Ovary (tissue), 9 donors: Measurements from ENCODE around the gene SUGCT. TPM values are rescaled to one million over a fixed set of nuclear protein-coding genes. Genes with fewer than 3 reads are reported as not detected.

Experiments used
- DNase-seq, 5 donors: peaks; one replicate each; pipeline ENCODE4 v3.0.0-alpha.2; 2019 to 2020
- H3K27ac ChIP-seq, 2 donors: fragments of 200-600 bp; one replicate each; pipeline versions ENCODE4 v1.5.1 to v1.8.0; 2019 to 2022
- H3K27me3 ChIP-seq: fragments of 200-600 bp; one replicate; pipeline ENCODE4 v1.8.0; 2022
- H3K36me3 ChIP-seq: fragments of 200-600 bp; sonication (generic); one replicate; pipeline ENCODE4 v1.5.1; 2019
- H3K4me1 ChIP-seq: one replicate; pipeline ENCODE4 v1.8.1; 2013; ENCODE audit warnings: mild to moderate bottlenecking, moderate library complexity; ENCODE audit not compliant: insufficient read depth
- H3K4me3 ChIP-seq: fragments of 200-600 bp; sonication (generic); one replicate; pipeline ENCODE4 v1.5.1; 2017
- H3K9me3 ChIP-seq, 2 donors: fragments of 200-600 bp in 1 of 2; sonication (generic) in 1 of 2; one replicate each; pipeline versions ENCODE4 v1.5.1 to v1.8.1; 2013 to 2019; ENCODE audit warnings: mild to moderate bottlenecking in 1 of 2, moderate library complexity in 1 of 2
- CTCF ChIP-seq, 3 donors: fragments of 450-650 bp in 2 of 3; fragments of 200-600 bp in 1 of 3; IDR thresholded peaks; one replicate each; pipeline versions ENCODE4 v1.5.1 to v1.8.0; 2016 to 2022; ENCODE audit warnings: antibody characterized with exemption in 3 of 3, mild to moderate bottlenecking in 1 of 3
- EP300 ChIP-seq: sonication (generic); formaldehyde crosslinking; IDR thresholded peaks from one replicate; pipeline ENCODE4 v1.6.1; 2017; ENCODE audit warnings: antibody characterized with exemption
- POLR2A ChIP-seq: fragments of 450-650 bp; IDR thresholded peaks from one replicate; pipeline ENCODE4 v1.6.1; 2017; ENCODE audit warnings: antibody characterized with exemption, mild to moderate bottlenecking, moderate library complexity
- WGBS, 3 donors: extraction: QIAGEN DNeasy Blood & Tissue Kit in 1 of 3; methylation state at CpG; one replicate each; pipeline versions ENCODE4 v1.1.5 to v1.1.7; 2013 to 2017; 5-methylcytosine and 5-hydroxymethylcytosine counted together
- intact Hi-C, 4 donors: fragments of 100-400 bp; cut with DNase I; formaldehyde crosslinking; loops; one replicate each; pipeline versions ENCODE4 v1.11.0 to v1.15.1; 2022 to 2023
- polyA plus RNA-seq, 2 donors: library from polyadenylated mRNA; stranded (reverse); fragments of 200-250 nt in 1 of 2; fragments of 350-450 nt in 1 of 2; fragmentation: Illumina TruSeq in 1 of 2; extraction: RNeasy Lipid Tissue Mini Kit (QIAGEN cat#74804) in 1 of 2; gene quantifications; one replicate each; pipeline ENCODE4 v1.2.3, GENCODE V29; 2013 to 2014
- total RNA-seq, 7 donors: library from RNA; depleted of rRNA in 2 of 7; stranded (reverse); fragments of >200 nt in 2 of 7; fragmentation: NEBNext Ultra II Directional in 3 of 7; extraction: Animal tissue kit (Norgen Biotek cat#: 25700) in 3 of 7; gene quantifications; one replicate each; pipeline versions ENCODE4 v1.1.0 to v1.2.4, GENCODE V29; 2016 to 2023
- donor health status: DM: no; HTN: no; CAD: no; lungs with moderate emphysema.
- donor health status: DM: no; HTN: no; CAD: no.
- donor health status: Bipolar disorder and iron deficiency.
- donor health status: DM: yes; HTN: yes; CAD: no.
- donor health status: DM: no; HTN: no; CAD: no.
- donor health status: DM: yes; HTN: yes; CAD: no.

The SUGCT gene
- total and polyA plus RNA-seq, 9 donors, result 3.4 to 9.3 (median 7.8) TPM

- H3K27ac ChIP-seq, result no peak overlapping the region
- no peak for TF ChIP-seq CTCF (IDR thresholded peaks at IDR 0.05)
- TF ChIP-seq EP300, result no peak
- TF ChIP-seq POLR2A, result no peak
- H3K4me3 ChIP-seq, result no peak overlapping the region
- no peak for DNase-seq
- no peaks in the 10 kb centered on the region for H3K27me3 ChIP-seq
- H3K36me3 ChIP-seq, result no peaks in the 10 kb centered on the region
- 94 to 100% (median 96%) methylated on average over 2 of the region's 2 CpGs for WGBS, 3 donors
- intact Hi-C loops, result no loop called here
- no peaks in the 10 kb centered on the region for H3K4me1 ChIP-seq
- no peaks in the 10 kb centered on the region for H3K9me3 ChIP-seq
These were observed 680.2 kb downstream of the SUGCT start for GRCh38 chr7:40815022-40815421.

GRCh38 chr7:40815512-40815911 is 680.7 kb downstream of the SUGCT start:
- Histone ChIP-seq H3K27me3 (no peaks in the 10 kb centered on the region), H3K27ac (no peak overlapping the region), H3K4me1 (no peaks in the 10 kb centered on the region), H3K9me3 (no peaks in the 10 kb centered on the region), H3K4me3 (no peak overlapping the region), H3K36me3 (no peaks in the 10 kb centered on the region)
- TF ChIP-seq POLR2A (no peak), CTCF (IDR thresholded peaks at IDR 0.05) (no peak), EP300 (no peak)
- intact Hi-C loops, result no loop called here
- no peak for DNase-seq
- 84 to 92% (median 90%) methylated on average over 4 of the region's 4 CpGs for WGBS, 3 donors

- 91 to 100% (median 98%) methylated on average over 1 of the region's 1 CpG for WGBS, 3 donors
- Histone ChIP-seq H3K27me3 (no peaks in the 10 kb centered on the region), H3K9me3 (no peaks in the 10 kb centered on the region), H3K4me1 (no peaks in the 10 kb centered on the region), H3K27ac (no peak overlapping the region), H3K4me3 (no peak overlapping the region), H3K36me3 (no peaks in the 10 kb centered on the region)
- no peak for TF ChIP-seq CTCF (IDR thresholded peaks at IDR 0.05)
- intact Hi-C loops, result no loop called here
- no peak for DNase-seq
These were observed 688.1 kb downstream of the SUGCT start for GRCh38 chr7:40822861-40823260.

GRCh38 chr7:40824461-40824860 is 689.7 kb downstream of the SUGCT start:
- no peak for DNase-seq
- Histone ChIP-seq H3K4me3 (no peak overlapping the region), H3K27ac (no peak overlapping the region), H3K36me3 (no peaks in the 10 kb centered on the region), H3K9me3 (no peaks in the 10 kb centered on the region), H3K4me1 (no peaks in the 10 kb centered on the region), H3K27me3 (no peaks in the 10 kb centered on the region)
- intact Hi-C loops, result no loop called here
- TF ChIP-seq POLR2A, result no peak
- no peak for TF ChIP-seq EP300
- no peak for TF ChIP-seq CTCF (IDR thresholded peaks at IDR 0.05)
- WGBS, 3 donors, result 88 to 96% (median 95%) methylated on average over 3 of the region's 3 CpGs
